HepG2 (cell line): Measurements from ENCODE around the gene VTI1B. TPM values are rescaled to one million over a fixed set of nuclear protein-coding genes. Genes with fewer than 3 reads are reported as not detected.

Experiments
- ATAC-seq: fragments of 200-7000 bp; cut with Tn5 transposase; 3 replicates; pipeline ENCODE4 v1.9.1; 2020; ENCODE audit warnings: mild to moderate bottlenecking, moderate library complexity
- BruUV-seq: library from RNA; stranded (reverse); fragments of 400-500 nt; replicated peaks from 2 replicates; lab custom pipeline; 2021; lab: Mats Ljungman, UMichigan
- CTCF ChIA-PET: fragments of 300-600 bp; formaldehyde crosslinking; extraction: SDS; loops from one replicate; lab custom pipeline; 2021; ENCODE audit warnings: low total read pairs, inconsistent platforms, low intra/inter-chr PET ratio; lab: Yijun Ruan, JAX
- POLR2A ChIA-PET: fragments of 350-600 bp; sonication (Branson Sonifier 250); formaldehyde crosslinking; loops from one replicate; lab custom pipeline; 2020; ENCODE audit warnings: antibody characterized with exemption, inconsistent platforms; lab: Yijun Ruan, JAX
- DNase-seq: peaks from one replicate; pipeline ENCODE4 v3.0.0-alpha.2; 2015; ENCODE audit warnings: low spot score
- FAIRE-seq: peaks from 3 replicates; lab custom pipeline; 2011; peaks lifted over from hg19 to GRCh38; lab: Jason Lieb, UNC
- H2AFZ ChIP-seq: one replicate; pipeline ENCODE4 v1.6.1; 2011; ENCODE audit warnings: low read length, inconsistent platforms
- H3K27ac ChIP-seq: fragments of 300-600 bp; 3 replicates; pipeline ENCODE4 v1.8.0; 2011; ENCODE audit warnings: mixed run types, mild to moderate bottlenecking, mixed read lengths, low read length, inconsistent platforms; ENCODE audit not compliant: insufficient read depth; ENCODE audit errors: extremely low read length
- H3K27me3 ChIP-seq, 2 experiments: fragments of 200-600 bp in 1 of 2; 2 replicates in 1 of 2; 3 replicates in 1 of 2; pipeline versions ENCODE4 v1.6.0 to v1.8.0; 2011; ENCODE audit warnings: low read length in 2 of 2, mild to moderate bottlenecking in 2 of 2, moderate library complexity in 2 of 2, inconsistent platforms in 1 of 2; ENCODE audit not compliant: insufficient read depth in 2 of 2, control insufficient read depth in 1 of 2
- H3K36me3 ChIP-seq, 2 experiments: fragments of 200-600 bp in 1 of 2; replicated peaks in 1 of 2; 2 replicates in 1 of 2; 3 replicates in 1 of 2; pipeline versions ENCODE4 v1.5.1 to v1.8.0; 2011; ENCODE audit warnings: low read length in 2 of 2, inconsistent platforms in 1 of 2; ENCODE audit not compliant: insufficient read depth in 2 of 2, control insufficient read depth in 1 of 2
- H3K4me1 ChIP-seq: 2 replicates; pipeline ENCODE4 v1.5.1; 2012; ENCODE audit warnings: low read length, inconsistent platforms; ENCODE audit not compliant: insufficient read depth
- H3K4me2 ChIP-seq: 2 replicates; pipeline ENCODE4 v1.6.0; 2011; ENCODE audit warnings: low read depth, low read length, inconsistent platforms
- H3K4me3 ChIP-seq, 3 experiments: fragments of 200-600 bp in 1 of 3; sonication (generic), shearing (Covaris generic) in 1 of 3; replicated peaks in 1 of 3; 2 replicates each; pipeline ENCODE4 v1.5.1; 2011 to 2016; ENCODE audit warnings: low read length in 3 of 3, inconsistent platforms in 2 of 3, low read depth in 2 of 3, mild to moderate bottlenecking in 2 of 3, control low read depth in 1 of 3, mixed read lengths in 1 of 3; ENCODE audit not compliant: insufficient read depth in 1 of 3
- H3K79me2 ChIP-seq: one replicate; pipeline ENCODE4 v1.6.1; 2011; ENCODE audit warnings: low read length, inconsistent platforms; ENCODE audit not compliant: insufficient read depth
- H3K9ac ChIP-seq: 2 replicates; pipeline ENCODE4 v1.6.0; 2011; ENCODE audit warnings: mild to moderate bottlenecking, low read depth, low read length, inconsistent platforms; ENCODE audit not compliant: insufficient read depth
- H3K9me3 ChIP-seq: 2 replicates; pipeline ENCODE4 v1.5.1; 2012; ENCODE audit warnings: mild to moderate bottlenecking, low read length
- H4K20me1 ChIP-seq: 2 replicates; pipeline ENCODE4 v1.6.0; 2011; ENCODE audit warnings: inconsistent platforms, mild to moderate bottlenecking, low read length, moderate library complexity; ENCODE audit not compliant: insufficient read depth
- IKZF4 ChIP-seq: sonication (generic); formaldehyde crosslinking; IDR thresholded peaks from 2 replicates; pipeline ENCODE4 v1.5.1; 2020; ENCODE audit warnings: borderline replicate concordance, mild to moderate bottlenecking, low read depth, missing genetic modification reagents; ENCODE audit errors: not compliant biosample characterization
- MED8 ChIP-seq: sonication (generic); formaldehyde crosslinking; IDR thresholded peaks from 2 replicates; pipeline ENCODE4 v1.8.1; 2023; ENCODE audit warnings: mild to moderate bottlenecking, missing genetic modification reagents; ENCODE audit not compliant: insufficient replicate concordance
- PHF8 ChIP-seq: sonication (generic); formaldehyde crosslinking; IDR thresholded peaks from 2 replicates; pipeline ENCODE4 v1.5.0; 2020; ENCODE audit warnings: missing genetic modification reagents
- RARA ChIP-seq: IDR thresholded peaks from 2 replicates; pipeline ENCODE4 v1.6.1; 2016; ENCODE audit warnings: missing genetic modification reagents, missing compliant biosample characterization
- SAFB2 ChIP-seq: sonication (generic); formaldehyde crosslinking; IDR thresholded peaks from 2 replicates; pipeline ENCODE4 v1.5.1; 2020; ENCODE audit warnings: missing genetic modification reagents, low read depth, mild to moderate bottlenecking, borderline replicate concordance
- STAG1 ChIP-seq: sonication (generic); formaldehyde crosslinking; IDR thresholded peaks from 2 replicates; pipeline ENCODE4 v1.4.0; 2020; ENCODE audit warnings: missing genetic modification reagents
- TEAD3 ChIP-seq: optimal IDR thresholded peaks from 2 replicates; pipeline ENCODE3; 2016; ENCODE audit warnings: borderline replicate concordance
- ZNF605 ChIP-seq: sonication (generic); formaldehyde crosslinking; IDR thresholded peaks from 2 replicates; pipeline ENCODE4 v1.8.0; 2022; ENCODE audit warnings: mild to moderate bottlenecking, missing genetic modification reagents
- ZNF678 ChIP-seq: sonication (generic); formaldehyde crosslinking; IDR thresholded peaks from 2 replicates; pipeline ENCODE4 v1.4.0; 2020; ENCODE audit warnings: mild to moderate bottlenecking, missing genetic modification reagents
- ZNF883 ChIP-seq: sonication (generic); formaldehyde crosslinking; IDR thresholded peaks from 2 replicates; pipeline ENCODE4 v1.5.1; 2020; ENCODE audit warnings: mild to moderate bottlenecking, missing genetic modification reagents; ENCODE audit errors: not compliant biosample characterization
- ZSCAN20 ChIP-seq: sonication (generic); formaldehyde crosslinking; IDR thresholded peaks from 2 replicates; pipeline ENCODE4 v1.4.0; 2020; ENCODE audit warnings: missing genetic modification reagents, mild to moderate bottlenecking, borderline replicate concordance
- WGBS: methylation state at CpG from one replicate; pipeline ENCODE4 v1.1.6; 2017; ENCODE audit warnings: low lambda C conversion rate; 5-methylcytosine and 5-hydroxymethylcytosine counted together
- in situ Hi-C: cut with HindIII; loops from 2 replicates; pipeline ENCODE4 v1.10.0; 2017; ENCODE audit warnings: low pct_unique_long_range_greater_than_20kb; ENCODE audit not compliant: extremely low pct_ligation_motif_present
- intact Hi-C: fragments of 100-400 bp; cut with micrococcal nuclease; formaldehyde crosslinking; loops from one replicate; pipeline ENCODE4 v1.10.0; 2022; ENCODE audit not compliant: unreplicated experiment
- polyA plus RNA-seq, 8 experiments: library from polyadenylated mRNA; depleted of rRNA in 3 of 8; stranded (reverse) in 7 of 8; unstranded in 1 of 8; fragments of >200 nt; fragmentation: Illumina TruSeq in 4 of 8; extraction: Trizol in 4 of 8; gene quantifications; 2 replicates each; pipeline versions ENCODE4 v1.2.1 to v1.2.3, GENCODE V29; 2011 to 2016; ENCODE audit warnings: low read depth in 4 of 8, missing spikeins in 1 of 8, mixed read lengths in 1 of 8; ENCODE audit not compliant: insufficient read depth in 1 of 8
- total RNA-seq, 5 experiments: library from RNA; depleted of rRNA; stranded (reverse); fragments of >200 nt; fragmentation: Illumina TruSeq; extraction: Trizol; gene quantifications; 2 replicates each; pipeline ENCODE4 v1.2.3, GENCODE V29; 2016; ENCODE audit warnings: low read depth in 1 of 5
- TF ChIP-seq, protein P1 (sequence below): fragments of 450-650 bp; IDR thresholded peaks from 2 replicates; pipeline ENCODE4 v1.6.1; 2016
- TF ChIP-seq, protein P2 (sequence below): IDR thresholded peaks from 2 replicates; pipeline ENCODE4 v1.6.1; 2016
- TF ChIP-seq, protein P3 (sequence below): sonication (generic); formaldehyde crosslinking; IDR thresholded peaks from 2 replicates; pipeline ENCODE4 v1.8.0; 2023; ENCODE audit warnings: mild to moderate bottlenecking, missing genetic modification reagents
- TF ChIP-seq, protein P4 (sequence below): sonication (generic); formaldehyde crosslinking; IDR thresholded peaks from 2 replicates; pipeline ENCODE4 v1.4.0; 2020; ENCODE audit warnings: missing genetic modification reagents

The VTI1B gene
- total and polyA plus RNA-seq, 2 of the 13 experiments (the other 11 are each of a cell fraction or from before 2014, with no cell fraction given): 39.0 to 103 TPM

DNA sequence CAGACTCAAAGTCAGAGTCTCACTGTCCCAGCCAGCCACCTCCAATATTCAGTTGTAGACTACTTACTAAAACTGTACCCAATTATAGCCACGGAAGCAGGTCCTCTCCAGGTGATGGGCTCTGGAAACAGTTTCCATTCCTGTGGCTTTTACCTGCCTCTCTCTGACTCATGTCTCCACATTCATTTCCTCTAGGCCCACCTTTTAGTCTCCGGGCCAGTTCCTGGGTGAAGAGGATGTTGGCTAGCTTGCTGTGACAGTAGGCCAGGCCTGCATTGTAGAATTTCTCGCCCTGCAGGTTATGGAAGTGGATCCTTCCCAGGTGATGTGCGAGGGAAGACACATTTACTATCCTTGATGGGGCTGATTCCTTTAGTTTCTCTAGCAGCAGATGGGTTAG lies 15.6 kb upstream of the VTI1B start:
- no peak overlapping the region for H3K9ac ChIP-seq
- in situ Hi-C loops: no loop called here
- DNase-seq: no peak
- no peak overlapping the region for H3K27ac ChIP-seq
- 97% methylated on average over 4 of the region's 4 CpGs for WGBS
- H2AFZ ChIP-seq: no peak overlapping the region
- H4K20me1 ChIP-seq: peaks cover 3% of the 10 kb centered on the region
- H3K4me3 ChIP-seq: no peak overlapping the region
- H3K4me1 ChIP-seq: peaks cover 16% of the 10 kb centered on the region
- no peak overlapping the region for H3K4me2 ChIP-seq
- ChIA-PET CTCF (no interaction called here), POLR2A (no interaction called here)
- no peaks in the 10 kb centered on the region for H3K9me3 ChIP-seq
- ATAC-seq: no peak
- FAIRE-seq: no peak
- BruUV-seq: no TSS peak
- no peak for TF ChIP-seq ZSCAN20 (CRISPR knock-in tag)
- TF ChIP-seq, protein P1, sequence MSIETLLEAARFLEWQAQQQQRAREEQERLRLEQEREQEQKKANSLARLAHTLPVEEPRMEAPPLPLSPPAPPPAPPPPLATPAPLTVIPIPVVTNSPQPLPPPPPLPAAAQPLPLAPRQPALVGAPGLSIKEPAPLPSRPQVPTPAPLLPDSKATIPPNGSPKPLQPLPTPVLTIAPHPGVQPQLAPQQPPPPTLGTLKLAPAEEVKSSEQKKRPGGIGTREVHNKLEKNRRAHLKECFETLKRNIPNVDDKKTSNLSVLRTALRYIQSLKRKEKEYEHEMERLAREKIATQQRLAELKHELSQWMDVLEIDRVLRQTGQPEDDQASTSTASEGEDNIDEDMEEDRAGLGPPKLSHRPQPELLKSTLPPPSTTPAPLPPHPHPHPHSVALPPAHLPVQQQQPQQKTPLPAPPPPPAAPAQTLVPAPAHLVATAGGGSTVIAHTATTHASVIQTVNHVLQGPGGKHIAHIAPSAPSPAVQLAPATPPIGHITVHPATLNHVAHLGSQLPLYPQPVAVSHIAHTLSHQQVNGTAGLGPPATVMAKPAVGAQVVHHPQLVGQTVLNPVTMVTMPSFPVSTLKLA: no peak
- TF ChIP-seq MED8 (CRISPR knock-in tag): no peak
- TF ChIP-seq ZNF605 (CRISPR knock-in tag): no peak
- no peak for TF ChIP-seq SAFB2 (CRISPR knock-in tag)
- peaks cover 20 to 72% of the 10 kb centered on the region in 2 experiments for H3K36me3 ChIP-seq
- intact Hi-C loops: no loop called here
- H3K79me2 ChIP-seq: peaks cover 31% of the 10 kb centered on the region
- no peaks in the 10 kb centered on the region; a peak in 1 of 5 replicates for H3K27me3 ChIP-seq

DNA sequence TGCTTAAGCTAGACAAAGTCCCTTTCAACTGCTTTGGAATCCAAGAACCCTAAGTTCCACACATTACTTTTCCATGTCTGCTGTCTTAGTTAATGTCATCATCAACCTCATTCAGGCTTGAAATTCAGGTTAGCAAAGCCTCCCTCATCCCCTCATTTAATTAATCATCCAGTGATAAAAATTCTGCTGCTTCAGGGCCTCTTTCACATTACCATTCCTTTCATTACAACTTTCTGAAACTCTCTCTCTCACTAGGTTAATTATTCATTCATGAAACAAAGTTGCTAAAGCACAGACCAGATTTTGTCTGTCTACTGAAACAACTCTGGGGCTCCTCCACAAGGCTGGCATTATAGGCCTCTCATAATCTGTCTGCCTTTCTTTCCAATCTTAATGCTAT lies 9.4 kb upstream of the VTI1B start:
- POLR2A ChIA-PET: no interaction called here
- no TSS peak for BruUV-seq
- DNase-seq (no peak), FAIRE-seq (no peak), ATAC-seq (no peak)
- no peaks in the 10 kb centered on the region for H3K9me3 ChIP-seq
- in situ Hi-C loops: no loop called here
- peaks cover 10% of the 10 kb centered on the region for H3K79me2 ChIP-seq
- no peaks in the 10 kb centered on the region for H4K20me1 ChIP-seq
- H3K4me1 ChIP-seq: no peaks in the 10 kb centered on the region
- no peak overlapping the region for H3K9ac ChIP-seq
- H3K27me3 ChIP-seq: no peaks in the 10 kb centered on the region
- H3K4me3 ChIP-seq: no peak overlapping the region
- intact Hi-C loops: no loop called here
- CTCF ChIA-PET: no interaction called here
- H3K27ac ChIP-seq: no peak overlapping the region
- H2AFZ ChIP-seq: no peak overlapping the region
- H3K4me2 ChIP-seq: no peak overlapping the region
- H3K36me3 ChIP-seq: peaks cover 14 to 83% of the 10 kb centered on the region in 2 experiments
- TF ChIP-seq ZNF678 (CRISPR knock-in tag) (no peak), TEAD3 (CRISPR knock-in tag) (no peak), IKZF4 (CRISPR knock-in tag) (no peak), ZNF883 (CRISPR knock-in tag) (no peak), STAG1 (CRISPR knock-in tag) (no peak), PHF8 (no peak), RARA (CRISPR knock-in tag) (no peak)
- TF ChIP-seq, protein P2, sequence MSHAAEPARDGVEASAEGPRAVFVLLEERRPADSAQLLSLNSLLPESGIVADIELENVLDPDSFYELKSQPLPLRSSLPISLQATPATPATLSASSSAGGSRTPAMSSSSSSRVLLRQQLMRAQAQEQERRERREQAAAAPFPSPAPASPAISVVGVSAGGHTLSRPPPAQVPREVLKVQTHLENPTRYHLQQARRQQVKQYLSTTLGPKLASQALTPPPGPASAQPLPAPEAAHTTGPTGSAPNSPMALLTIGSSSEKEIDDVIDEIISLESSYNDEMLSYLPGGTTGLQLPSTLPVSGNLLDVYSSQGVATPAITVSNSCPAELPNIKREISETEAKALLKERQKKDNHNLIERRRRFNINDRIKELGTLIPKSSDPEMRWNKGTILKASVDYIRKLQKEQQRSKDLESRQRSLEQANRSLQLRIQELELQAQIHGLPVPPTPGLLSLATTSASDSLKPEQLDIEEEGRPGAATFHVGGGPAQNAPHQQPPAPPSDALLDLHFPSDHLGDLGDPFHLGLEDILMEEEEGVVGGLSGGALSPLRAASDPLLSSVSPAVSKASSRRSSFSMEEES (CRISPR knock-in tag): no peak
- TF ChIP-seq, protein P3, sequence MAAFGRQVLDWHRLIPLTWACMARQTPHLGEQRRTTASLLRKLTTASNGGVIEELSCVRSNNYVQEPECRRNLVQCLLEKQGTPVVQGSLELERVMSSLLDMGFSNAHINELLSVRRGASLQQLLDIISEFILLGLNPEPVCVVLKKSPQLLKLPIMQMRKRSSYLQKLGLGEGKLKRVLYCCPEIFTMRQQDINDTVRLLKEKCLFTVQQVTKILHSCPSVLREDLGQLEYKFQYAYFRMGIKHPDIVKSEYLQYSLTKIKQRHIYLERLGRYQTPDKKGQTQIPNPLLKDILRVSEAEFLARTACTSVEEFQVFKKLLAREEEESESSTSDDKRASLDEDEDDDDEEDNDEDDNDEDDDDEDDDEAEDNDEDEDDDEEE (CRISPR knock-in tag): no peak
- TF ChIP-seq, protein P4, sequence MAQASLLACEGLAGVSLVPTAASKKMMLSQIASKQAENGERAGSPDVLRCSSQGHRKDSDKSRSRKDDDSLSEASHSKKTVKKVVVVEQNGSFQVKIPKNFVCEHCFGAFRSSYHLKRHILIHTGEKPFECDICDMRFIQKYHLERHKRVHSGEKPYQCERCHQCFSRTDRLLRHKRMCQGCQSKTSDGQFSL: no peak
